Neural progenitor cell (in vitro differentiated cells): Measurements from ENCODE around the gene SIPA1L3. TPM values are rescaled to one million over a fixed set of nuclear protein-coding genes. Genes with fewer than 3 reads are reported as not detected.

Experiments
- DNase-seq: peaks from one replicate; pipeline ENCODE4 v3.0.0-alpha.2; 2016; ENCODE audit warnings: low spot score
- H2AFZ ChIP-seq: fragments of 200-600 bp; sonication (generic); replicated peaks from 2 replicates; pipeline ENCODE4 v1.6.1; 2016; ENCODE audit warnings: antibody characterized with exemption
- H3F3A ChIP-seq: fragments of 200-600 bp; sonication (generic); 2 replicates; pipeline ENCODE4 v1.6.1; 2016; ENCODE audit warnings: antibody characterized with exemption, low read depth
- H3K27ac ChIP-seq: fragments of 200-600 bp; sonication (generic); 2 replicates; pipeline ENCODE4 v1.5.1; 2016; ENCODE audit warnings: mild to moderate bottlenecking
- H3K27me3 ChIP-seq: fragments of 200-600 bp; sonication (generic); 2 replicates; pipeline ENCODE4 v1.6.1; 2016; ENCODE audit warnings: mild to moderate bottlenecking, moderate library complexity
- H3K36me3 ChIP-seq: fragments of 200-600 bp; sonication (generic); 2 replicates; pipeline ENCODE4 v1.5.1; 2016
- H3K4me1 ChIP-seq: fragments of 200-600 bp; sonication (generic); 2 replicates; pipeline ENCODE4 v1.6.1; 2016; ENCODE audit warnings: mixed run types
- H3K4me2 ChIP-seq: fragments of 200-600 bp; sonication (generic); 2 replicates; pipeline ENCODE4 v1.6.1; 2016
- H3K4me3 ChIP-seq: fragments of 200-600 bp; sonication (generic); 2 replicates; pipeline ENCODE4 v1.5.1; 2016
- H3K79me2 ChIP-seq: fragments of 200-600 bp; sonication (generic); 2 replicates; pipeline ENCODE4 v1.6.1; 2016; ENCODE audit warnings: low read depth
- H3K9ac ChIP-seq: fragments of 200-600 bp; sonication (generic); 2 replicates; pipeline ENCODE4 v1.6.1; 2016
- H3K9me3 ChIP-seq: fragments of 200-600 bp; sonication (generic); 2 replicates; pipeline ENCODE4 v1.5.1; 2016; ENCODE audit warnings: low read depth
- H4K20me1 ChIP-seq: fragments of 200-600 bp; sonication (generic); 2 replicates; pipeline ENCODE4 v1.6.1; 2016; ENCODE audit warnings: low read depth
- H3K27ac Mint-ChIP-seq: 3 replicates; pipeline ENCODE4 v1.8.0; 2021; ENCODE audit warnings: mixed read lengths
- H3K27me3 Mint-ChIP-seq: 2 replicates; pipeline ENCODE4 v1.8.0; 2022; ENCODE audit warnings: low read depth, mild to moderate bottlenecking, inconsistent platforms, moderate library complexity, mixed read lengths; ENCODE audit not compliant: insufficient read depth
- H3K36me3 Mint-ChIP-seq: 3 replicates; pipeline ENCODE4 v1.8.0; 2021; ENCODE audit warnings: mixed read lengths
- H3K4me1 Mint-ChIP-seq: 3 replicates; pipeline ENCODE4 v1.8.0; 2021; ENCODE audit warnings: mixed read lengths
- H3K4me3 Mint-ChIP-seq: 3 replicates; pipeline ENCODE4 v1.8.0; 2021; ENCODE audit warnings: mild to moderate bottlenecking, moderate library complexity, mixed read lengths
- H3K9me3 Mint-ChIP-seq: 3 replicates; pipeline ENCODE4 v1.8.0; 2020; ENCODE audit warnings: mixed read lengths
- CTCF ChIP-seq: fragments of 200-600 bp; sonication (generic); IDR thresholded peaks from 2 replicates; pipeline ENCODE4 v1.5.1; 2017; ENCODE audit warnings: antibody characterized with exemption, mild to moderate bottlenecking
- EZH2 ChIP-seq: fragments of 200-600 bp; sonication (generic); IDR thresholded peaks from 2 replicates; pipeline ENCODE4 v1.6.1; 2017; ENCODE audit warnings: antibody characterized with exemption, mild to moderate bottlenecking, moderate library complexity
- EZH2phosphoT487 ChIP-seq: fragments of 200-600 bp; sonication (generic); IDR thresholded peaks from 2 replicates; pipeline ENCODE4 v1.6.1; 2017; ENCODE audit warnings: antibody characterized with exemption
- total RNA-seq: library from RNA; depleted of rRNA; stranded (reverse); fragments of >200 nt; gene quantifications from 2 replicates; pipeline ENCODE4 v1.2.3, GENCODE V29; 2015; ENCODE audit warnings: low replicate concordance

The SIPA1L3 gene
- total RNA-seq, 1 donor from 2014 or later: 19.2 TPM

- H3K4me3 ChIP-seq: no peak overlapping the region
- peaks cover 4% of the 10 kb centered on the region for H3F3A ChIP-seq
- no peak overlapping the region for H2AFZ ChIP-seq
- H3K27me3 Mint-ChIP-seq: peaks cover 7% of the 10 kb centered on the region
- no peak overlapping the region for H3K27ac Mint-ChIP-seq
- H4K20me1 ChIP-seq: no peaks in the 10 kb centered on the region
- no peaks in the 10 kb centered on the region for H3K27me3 ChIP-seq
- H3K36me3 Mint-ChIP-seq: no peaks in the 10 kb centered on the region
- H3K4me1 ChIP-seq: no peaks in the 10 kb centered on the region
- H3K9me3 ChIP-seq: no peaks in the 10 kb centered on the region
- H3K9me3 Mint-ChIP-seq: peaks cover 37% of the 10 kb centered on the region
- no peak for DNase-seq
- no peak overlapping the region for H3K4me2 ChIP-seq
- no peak overlapping the region for H3K4me3 Mint-ChIP-seq
- H3K79me2 ChIP-seq: no peaks in the 10 kb centered on the region
- no peak overlapping the region for H3K27ac ChIP-seq
- TF ChIP-seq EZH2: no peak
- TF ChIP-seq CTCF: no peak
- no peak for TF ChIP-seq EZH2phosphoT487
- no peaks in the 10 kb centered on the region for H3K36me3 ChIP-seq
- no peaks in the 10 kb centered on the region for H3K4me1 Mint-ChIP-seq
- H3K9ac ChIP-seq: no peak overlapping the region
Observed at GRCh38 chr19:37867831-37868230, 39.2 kb upstream of the SIPA1L3 start.

- peaks cover 10% of the 10 kb centered on the region for H3K27me3 Mint-ChIP-seq
- Histone ChIP-seq H3K9ac (no peak overlapping the region), H3K79me2 (no peaks in the 10 kb centered on the region), H3K4me3 (no peak overlapping the region), H3K9me3 (no peaks in the 10 kb centered on the region), H3K27ac (no peak overlapping the region), H3K36me3 (no peaks in the 10 kb centered on the region), H3F3A (peaks cover 4% of the 10 kb centered on the region), H4K20me1 (no peaks in the 10 kb centered on the region), H3K4me2 (no peak overlapping the region), H3K27me3 (no peaks in the 10 kb centered on the region), H2AFZ (no peak overlapping the region), H3K4me1 (no peaks in the 10 kb centered on the region)
- H3K27ac Mint-ChIP-seq: no peak overlapping the region
- no peaks in the 10 kb centered on the region for H3K36me3 Mint-ChIP-seq
- peaks cover 40% of the 10 kb centered on the region for H3K9me3 Mint-ChIP-seq
- no peak for DNase-seq
- H3K4me1 Mint-ChIP-seq: no peaks in the 10 kb centered on the region
- TF ChIP-seq CTCF (no peak), EZH2 (no peak), EZH2phosphoT487 (no peak)
- H3K4me3 Mint-ChIP-seq: no peak overlapping the region
Observed at GRCh38 chr19:37869766-37870340, 37.2 kb upstream of the SIPA1L3 start.

GRCh38 chr19:37872383-37872782 is 34.6 kb upstream of the SIPA1L3 start:
- no peak overlapping the region for H3K4me2 ChIP-seq
- no peaks in the 10 kb centered on the region for H3K36me3 ChIP-seq
- H3K27me3 ChIP-seq: no peaks in the 10 kb centered on the region
- peaks cover 8% of the 10 kb centered on the region for H3K27me3 Mint-ChIP-seq
- no peak overlapping the region for H3K4me3 Mint-ChIP-seq
- no peaks in the 10 kb centered on the region for H3K4me1 Mint-ChIP-seq
- H3K9me3 ChIP-seq: no peaks in the 10 kb centered on the region
- H3K36me3 Mint-ChIP-seq: no peaks in the 10 kb centered on the region
- no peak overlapping the region for H2AFZ ChIP-seq
- H3K4me1 ChIP-seq: no peaks in the 10 kb centered on the region
- no peaks in the 10 kb centered on the region for H3F3A ChIP-seq
- H3K79me2 ChIP-seq: no peaks in the 10 kb centered on the region
- TF ChIP-seq EZH2phosphoT487: no peak
- TF ChIP-seq CTCF: no peak
- TF ChIP-seq EZH2: no peak
- DNase-seq: no peak
- no peak overlapping the region for H3K27ac Mint-ChIP-seq
- H3K4me3 ChIP-seq: no peak overlapping the region
- no peak overlapping the region for H3K27ac ChIP-seq
- no peak overlapping the region for H3K9ac ChIP-seq
- H4K20me1 ChIP-seq: no peaks in the 10 kb centered on the region
- H3K9me3 Mint-ChIP-seq: peaks cover 39% of the 10 kb centered on the region
